GM19463 (cell line): ENCODE results near the gene KCNJ6.

Source experiments
- ATAC-seq: cut with Tn5 transposase; IDR thresholded peaks from one replicate; pipeline ENCODE4 v1.9.1; 2021; ENCODE audit warnings: mild to moderate bottlenecking, moderate library complexity; ENCODE audit not compliant: unreplicated experiment

Gene KCNJ6

DNA sequence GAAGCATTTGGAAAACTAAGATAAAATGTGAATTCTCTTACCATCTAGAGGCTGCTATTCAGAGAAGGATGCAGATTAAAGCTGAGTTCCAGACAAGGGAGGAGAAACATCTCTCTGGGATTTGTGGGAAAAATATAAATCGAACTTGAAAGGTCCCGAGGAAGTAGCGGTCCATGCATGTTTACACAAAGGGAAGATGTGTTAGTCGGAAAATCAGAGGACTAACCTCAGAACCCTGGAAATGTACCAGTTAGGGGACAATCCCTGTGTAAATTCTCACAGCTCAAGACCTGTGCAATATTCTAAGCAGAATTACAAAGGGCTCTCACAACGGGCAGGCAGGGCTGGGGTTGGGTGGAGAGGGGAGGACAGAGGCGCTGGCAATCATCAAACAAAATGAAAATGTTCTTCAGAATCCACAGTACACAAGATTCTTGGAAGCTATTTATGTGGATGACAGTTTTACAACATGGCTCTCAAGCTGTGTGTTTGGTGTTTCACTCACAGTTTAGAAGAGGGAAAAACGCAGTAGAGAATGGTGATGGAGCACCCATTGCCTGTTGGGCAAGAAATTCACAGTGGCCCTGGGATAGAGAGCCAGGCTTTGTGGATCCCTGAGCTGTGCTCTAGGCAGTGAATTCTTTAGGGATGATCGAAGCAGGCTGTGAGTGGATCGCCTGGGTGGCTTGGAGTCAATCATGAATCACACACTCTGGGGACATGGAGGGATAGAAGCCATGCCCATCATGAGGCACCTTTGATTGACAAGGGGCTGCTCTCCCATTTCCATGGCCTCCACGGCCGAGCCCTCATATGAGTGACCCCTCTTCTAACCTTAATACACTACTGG lies 47.6 kb downstream of the KCNJ6 start:
- no peak for ATAC-seq

- ATAC-seq = no peak
Measured at GRCh38 chr21:37866027-37866426, 50.2 kb downstream of the KCNJ6 start.

DNA sequence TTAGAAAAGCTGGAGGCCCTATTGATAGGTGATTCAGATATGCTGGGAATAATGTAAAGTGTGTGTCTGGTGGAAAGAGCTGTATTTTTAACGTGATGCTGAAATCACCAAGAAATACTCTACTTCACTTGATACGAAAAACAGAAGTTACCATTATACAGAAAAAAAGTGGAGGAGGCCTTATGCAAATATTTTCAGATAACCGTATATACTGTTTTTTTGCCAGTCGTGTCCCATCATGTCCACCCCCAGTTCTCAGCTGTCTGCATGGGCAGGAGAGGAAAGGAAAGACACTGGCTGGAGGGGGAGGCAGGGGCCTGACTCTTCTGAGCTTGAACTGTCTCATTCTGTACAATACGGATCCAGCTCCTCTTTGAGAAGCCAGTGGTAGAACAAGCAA lies 51.1 kb downstream of the KCNJ6 start:
- ATAC-seq = no peak

- ATAC-seq = peak; percentile 62
Measured at GRCh38 chr21:37863842-37864241, 52.4 kb downstream of the KCNJ6 start.

DNA sequence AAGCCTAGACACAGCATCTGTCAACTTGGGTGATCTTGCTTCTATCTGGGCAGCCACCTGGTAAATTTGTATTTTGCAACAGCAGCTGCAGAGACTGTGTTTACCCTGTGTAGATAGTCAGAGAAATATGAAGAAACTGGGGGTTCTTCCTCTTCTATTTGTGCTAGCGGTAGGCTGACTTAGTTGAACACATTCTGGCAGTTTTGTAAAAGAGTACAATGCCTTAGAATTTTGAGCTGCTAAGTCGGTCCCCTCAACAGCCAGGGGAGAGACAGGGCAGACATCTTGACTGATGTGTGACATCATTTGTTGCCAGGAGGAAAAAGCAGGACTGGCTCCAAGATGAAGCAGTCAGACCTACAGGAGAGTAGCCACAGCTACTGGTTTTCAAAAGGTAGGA lies 53.7 kb downstream of the KCNJ6 start:
- ATAC-seq = no peak

DNA sequence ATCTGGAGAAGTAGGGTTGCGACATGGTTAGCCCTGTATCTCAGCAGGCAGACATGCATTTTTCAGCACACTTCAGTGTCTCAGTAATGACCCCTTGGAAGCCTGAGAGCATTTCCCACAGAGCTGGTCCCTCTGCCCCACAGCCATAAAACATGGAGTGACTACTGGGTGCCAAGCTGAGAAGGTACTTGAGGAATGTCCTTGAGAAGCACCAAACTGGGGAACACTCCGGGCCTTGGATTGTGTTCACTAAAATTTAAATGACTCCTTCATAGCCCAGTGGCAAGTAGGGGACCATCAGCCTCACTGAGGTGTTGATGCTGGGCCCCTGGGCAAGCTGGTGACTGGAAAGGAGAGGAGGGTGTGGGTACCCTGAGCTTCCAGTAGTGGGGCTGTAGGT lies 54.7 kb downstream of the KCNJ6 start:
- ATAC-seq = no peak

- no peak for ATAC-seq
Measured at GRCh38 chr21:37860416-37860815, 55.8 kb downstream of the KCNJ6 start.

- ATAC-seq = no peak
Measured at GRCh38 chr21:37855647-37856625, 60.3 kb downstream of the KCNJ6 start.

GRCh38 chr21:37855271-37855646 lies 61.0 kb downstream of the KCNJ6 start:
- no peak for ATAC-seq

DNA sequence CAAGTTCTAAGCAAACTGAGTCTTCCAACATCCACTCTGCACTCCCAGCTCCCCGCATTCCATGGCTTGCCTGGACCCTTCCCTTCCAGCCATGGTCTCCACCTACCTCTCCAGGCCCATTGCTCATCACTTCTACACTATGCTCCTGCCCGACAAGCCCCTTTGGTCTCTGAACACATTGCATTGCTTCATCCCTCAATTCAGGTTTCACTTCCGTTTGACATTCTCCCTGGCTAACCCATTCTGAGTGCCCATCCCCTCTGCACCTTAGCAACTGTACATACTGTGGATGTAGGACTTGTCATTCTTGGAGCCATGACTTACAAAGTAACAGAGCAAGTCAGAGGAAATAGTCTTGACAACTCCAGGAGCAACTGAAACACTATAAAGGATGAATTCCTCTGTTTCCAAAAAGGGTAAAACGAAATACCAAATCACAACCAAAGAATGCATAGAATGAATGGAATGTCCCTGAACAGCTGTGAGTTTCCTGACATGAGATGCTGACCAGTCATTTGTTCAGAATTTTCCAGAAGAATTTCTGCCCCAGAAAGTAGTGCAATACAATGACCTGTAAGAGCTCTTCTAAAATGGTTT lies 66.7 kb downstream of the KCNJ6 start:
- no peak for ATAC-seq

DNA sequence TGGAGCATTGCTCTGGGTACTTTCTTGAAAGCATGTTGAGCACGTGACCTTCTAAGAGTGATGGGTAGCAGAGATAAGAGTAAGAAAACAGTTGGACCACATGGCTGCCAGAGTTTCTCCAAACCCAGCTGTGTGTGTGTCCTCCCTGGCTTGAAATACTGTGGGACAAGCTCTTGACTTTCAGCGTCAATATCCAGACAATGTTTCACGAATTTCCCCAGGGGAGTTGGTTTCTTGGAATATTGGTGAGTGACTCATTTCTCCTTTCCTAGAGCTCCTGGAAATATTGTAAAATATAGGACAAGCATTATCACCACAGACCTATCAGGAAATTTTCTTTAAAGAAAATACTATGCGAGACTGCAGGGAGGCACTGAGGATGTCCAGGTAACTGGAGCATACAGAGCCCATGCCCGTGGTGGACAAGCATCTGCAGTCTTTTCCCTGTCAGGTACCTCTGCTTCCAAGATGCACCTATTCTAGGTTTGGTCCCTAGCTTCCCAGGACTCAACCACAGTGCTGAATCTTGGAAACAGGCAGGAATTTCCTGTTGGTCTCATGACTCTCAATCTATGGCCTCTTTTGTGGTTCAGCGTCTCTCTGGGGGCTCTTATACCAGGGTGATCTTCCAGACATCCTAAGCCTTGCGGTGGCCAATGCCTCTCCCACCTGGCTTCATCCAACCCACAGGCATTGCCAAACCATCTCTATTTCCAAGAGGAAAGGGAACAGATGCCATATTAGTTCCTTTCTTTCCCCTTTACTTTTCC lies 67.4 kb downstream of the KCNJ6 start:
- no peak for ATAC-seq

GRCh38 chr21:37845535-37845934 lies 70.7 kb downstream of the KCNJ6 start:
- ATAC-seq = no peak

GRCh38 chr21:37843191-37843590 lies 73.1 kb downstream of the KCNJ6 start:
- ATAC-seq = no peak

DNA sequence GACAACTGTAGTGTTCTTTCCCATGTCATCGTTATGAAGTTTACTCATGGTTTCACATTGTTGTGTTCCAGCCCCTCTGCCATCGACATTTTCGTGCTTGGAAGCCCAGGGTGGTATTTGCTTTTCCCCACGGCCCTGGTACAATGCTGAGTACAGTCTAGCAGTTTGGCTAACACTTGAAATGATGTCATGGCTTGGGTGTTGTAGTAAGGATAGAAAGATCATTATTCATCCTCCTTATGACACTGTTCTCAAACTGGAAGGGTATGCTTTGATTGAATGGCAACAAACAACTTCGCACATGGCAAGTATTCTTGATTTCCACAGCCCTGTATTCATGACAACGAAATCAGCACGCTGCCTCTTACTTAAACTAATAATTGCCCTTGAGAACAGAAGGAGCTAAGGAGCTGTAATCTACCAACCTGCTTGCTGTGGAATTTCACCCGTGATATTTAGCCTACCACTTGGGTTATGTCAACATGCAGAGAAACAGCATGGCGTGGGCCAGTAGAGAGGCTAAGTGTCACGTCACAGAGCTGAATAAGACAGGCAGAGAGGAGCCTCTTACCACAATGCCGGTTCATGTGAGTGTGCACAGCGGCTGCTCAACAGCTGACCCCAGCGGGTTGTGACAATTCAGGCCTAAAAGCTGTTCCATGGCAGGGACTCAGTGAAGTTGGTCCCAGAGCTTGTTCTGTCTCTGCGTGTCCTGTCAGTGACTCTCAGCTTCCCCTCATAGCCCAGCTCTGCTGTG lies 73.9 kb downstream of the KCNJ6 start:
- ATAC-seq = no peak

DNA sequence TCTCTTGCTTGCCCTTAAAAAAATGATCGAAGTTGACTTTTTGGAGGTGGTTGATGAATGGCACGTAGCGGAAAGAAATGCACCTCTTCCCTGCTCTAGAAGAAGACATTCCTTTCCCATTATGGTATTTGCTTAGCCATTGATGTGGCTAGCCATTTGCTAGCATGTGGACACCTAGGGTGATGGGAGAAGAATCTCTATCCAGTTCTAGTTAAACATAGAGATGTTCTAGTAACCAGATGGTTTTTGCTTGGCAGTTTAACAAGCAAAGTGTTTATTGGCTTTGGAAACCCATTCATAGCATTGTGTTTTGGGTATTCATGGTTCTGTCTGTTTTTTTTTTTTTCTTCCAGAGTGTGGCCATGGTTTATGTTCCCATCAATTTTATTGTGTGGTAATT lies 78.9 kb downstream of the KCNJ6 start:
- no peak for ATAC-seq

- no peak for ATAC-seq
Measured at GRCh38 chr21:37835481-37835880, 80.8 kb downstream of the KCNJ6 start.

DNA sequence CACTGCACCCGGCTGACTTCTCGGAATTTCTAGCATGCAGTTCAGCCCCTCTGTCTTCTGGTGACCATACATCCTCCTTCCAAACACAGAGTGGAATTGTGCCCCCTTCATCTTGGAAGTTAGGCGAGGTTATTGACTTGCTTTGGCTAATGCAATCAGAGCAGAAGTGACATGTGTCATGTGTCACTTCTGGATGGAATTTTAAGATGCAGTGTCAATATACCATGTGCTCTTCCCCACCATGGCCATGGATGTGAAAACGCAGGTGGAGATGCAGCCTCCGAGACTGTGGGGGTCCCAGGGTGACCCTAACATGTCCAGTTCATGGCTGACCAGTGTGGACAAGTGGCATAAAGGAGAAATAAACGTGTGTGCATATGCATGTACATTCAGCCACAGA lies 83.0 kb downstream of the KCNJ6 start:
- no peak for ATAC-seq

DNA sequence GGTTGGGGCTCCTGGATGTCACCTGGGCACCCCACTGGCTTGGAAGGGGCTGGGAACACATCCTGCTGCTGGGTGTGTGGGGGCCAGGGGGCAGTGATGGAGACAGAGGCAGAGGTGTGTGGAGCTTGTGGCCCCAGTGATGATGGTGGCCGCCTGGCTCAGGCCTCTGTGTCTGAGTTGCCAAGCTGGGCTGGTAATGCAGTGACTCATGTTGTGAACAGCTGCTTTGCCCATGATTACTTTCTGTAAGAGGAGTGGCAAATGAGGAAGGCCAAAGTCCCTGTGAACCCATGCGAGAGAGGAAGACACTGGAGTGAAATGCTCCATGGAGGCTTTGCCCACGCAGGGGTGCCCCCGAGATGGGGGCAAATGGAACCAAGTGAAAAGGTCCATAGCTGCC lies 86.8 kb downstream of the KCNJ6 start:
- peak; percentile 73 for ATAC-seq

- ATAC-seq = peak; percentile 14
Measured at GRCh38 chr21:37828991-37829390, 87.3 kb downstream of the KCNJ6 start.

DNA sequence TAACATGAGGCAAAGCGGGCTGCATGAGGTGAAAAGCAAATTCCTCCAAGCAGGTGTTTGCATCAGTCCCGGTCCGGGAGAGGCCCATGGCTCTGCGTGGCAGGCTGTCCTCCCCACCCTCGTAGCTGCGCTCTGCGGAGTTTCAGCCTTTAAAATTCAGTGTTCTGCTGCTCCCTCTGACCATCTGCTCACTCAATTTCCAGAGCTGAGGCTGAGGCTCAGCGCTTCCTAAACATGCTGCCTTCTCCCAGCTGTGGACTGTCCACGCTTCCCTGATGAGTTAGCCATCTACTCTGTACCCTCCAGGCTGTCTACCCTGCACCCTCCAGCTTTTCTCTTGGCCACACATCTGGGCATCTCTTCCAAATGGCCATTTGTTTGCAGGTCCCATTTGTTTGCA lies 87.7 kb downstream of the KCNJ6 start:
- ATAC-seq = no peak
